GDM1 (cell line): Measurements from ENCODE around the gene MACROD2.
"Not testable (repeated sequence)": the region's sequence is repeated elsewhere in the genome, so short reads cannot be mapped to it uniquely, and the experiment has no call there.

Source experiments
- DNase-seq: peaks from one replicate; lab custom pipeline; 2025; lab: John Stamatoyannopoulos, UW

Gene MACROD2

GRCh38 chr20:15977026-15977425, 1981.7 kb downstream of the MACROD2 start:
- no peak for DNase-seq

- no peak for DNase-seq
Measured at GRCh38 chr20:15977758-15978157, 1982.4 kb downstream of the MACROD2 start.

GRCh38 chr20:15985494-15986368, 1990.4 kb downstream of the MACROD2 start:
- DNase-seq = not testable (repeated sequence)

GRCh38 chr20:15986690-15987089, 1991.4 kb downstream of the MACROD2 start:
- DNase-seq = no peak

- no peak for DNase-seq
Measured at GRCh38 chr20:15991279-15991678, 1996.0 kb downstream of the MACROD2 start.

GRCh38 chr20:15992564-15992963, 1997.2 kb downstream of the MACROD2 start:
- no peak for DNase-seq

GRCh38 chr20:16000112-16000511, 2004.8 kb downstream of the MACROD2 start:
- DNase-seq = no peak

GRCh38 chr20:16001286-16001685, 2006.0 kb downstream of the MACROD2 start:
- DNase-seq = no peak

GRCh38 chr20:16003310-16003709, 2008.0 kb downstream of the MACROD2 start:
- DNase-seq = no peak

GRCh38 chr20:16004108-16004854, 2009.0 kb downstream of the MACROD2 start:
- no peak for DNase-seq

GRCh38 chr20:16005021-16005914, 2010.0 kb downstream of the MACROD2 start:
- DNase-seq = no peak

- no peak for DNase-seq
Measured at GRCh38 chr20:16005915-16006493, 2010.7 kb downstream of the MACROD2 start.

GRCh38 chr20:16007164-16007563, 2011.8 kb downstream of the MACROD2 start:
- no peak for DNase-seq

GRCh38 chr20:16007962-16008361, 2012.6 kb downstream of the MACROD2 start:
- DNase-seq = no peak

GRCh38 chr20:16011056-16011455, 2015.7 kb downstream of the MACROD2 start:
- DNase-seq = no peak

- DNase-seq = no peak
Measured at GRCh38 chr20:16011519-16011918, 2016.2 kb downstream of the MACROD2 start.

- not testable (repeated sequence) for DNase-seq
Measured at GRCh38 chr20:16012934-16013333, 2017.6 kb downstream of the MACROD2 start.

- no peak for DNase-seq
Measured at GRCh38 chr20:16013631-16014030, 2018.3 kb downstream of the MACROD2 start.

- no peak for DNase-seq
Measured at GRCh38 chr20:16014436-16014835, 2019.1 kb downstream of the MACROD2 start.

GRCh38 chr20:16017656-16018055, 2022.3 kb downstream of the MACROD2 start:
- DNase-seq = no peak

- DNase-seq = no peak
Measured at GRCh38 chr20:16018881-16019280, 2023.6 kb downstream of the MACROD2 start.

GRCh38 chr20:16020971-16021370, 2025.7 kb downstream of the MACROD2 start:
- DNase-seq = no peak
